ENCODE results near the gene EEF1A2. TPM values are rescaled to one million over a fixed set of nuclear protein-coding genes. Genes with fewer than 3 reads are reported as not detected.
A peak's percentile ranks its signal among the peaks of the same experiment; 100 is the strongest.

The EEF1A2 gene
- total and polyA plus RNA-seq, 2 of the 4 experiments (the other 2 are of a cell fraction), result 1.3 to 4.6 TPM

- dilution Hi-C loops (cut with HindIII; ENCODE audit: low sequenced_read_pairs, unreplicated experiment) (no loop called here), intact Hi-C loops (cut with micrococcal nuclease) (no loop called here), in situ Hi-C loops (cut with MboI; ENCODE audit: low sequenced_read_pairs) (no loop called here)
- BruUV-seq (replicated peaks), result no TSS peak
- Histone ChIP-seq H3K4me2 (ENCODE audit: low read depth, low read length) (no peak overlapping the region), H2AK5ac (ENCODE audit: low read depth, low read length) (no peak overlapping the region; the same call in 1 of the 2 replicates), H3K27ac (ENCODE audit: insufficient read depth, low read length) (no peak overlapping the region), H3K79me1 (ENCODE audit: low read depth in 1 of 2, low read length in 2 of 2) (no peaks in the 10 kb centered on the region), H3K4me3 (ENCODE audit: insufficient read depth, low read depth, low read length) (no peak overlapping the region), H4K91ac (ENCODE audit: insufficient read depth, low read depth, low read length) (no peak overlapping the region), H4K8ac (ENCODE audit: low read depth in 2 of 2, low read length in 2 of 2) (no peak overlapping the region), H3K4me1 (ENCODE audit: control insufficient read depth, insufficient read depth, low read length) (0 out of 2 replicates have a peak, but pooled peaks cover 3% of the 10 kb centered on the region), H3K9me1 (ENCODE audit: insufficient read depth, low read length) (no peaks in the 10 kb centered on the region), H2BK15ac (ENCODE audit: low read depth, low read length) (no peak overlapping the region), H3K18ac (ENCODE audit: low read depth, low read length) (no peak overlapping the region), H2BK5ac (ENCODE audit: low read depth, low read length, poor library complexity, severe bottlenecking) (no peak overlapping the region), H3K27me3 (ENCODE audit: control insufficient read depth, insufficient read depth, low read length) (peaks cover 19% of the 10 kb centered on the region), H3K56ac (ENCODE audit: extremely low read depth, insufficient read depth, low read length) (no peak overlapping the region), H2BK20ac (ENCODE audit: low read depth, low read length) (no peak overlapping the region), H4K5ac (ENCODE audit: low read depth, low read length) (no peak overlapping the region), H3K9ac (ENCODE audit: low read depth, low read length) (no peak overlapping the region), H3K9me3 (ENCODE audit: control insufficient read depth, insufficient read depth, low read length) (no peaks in the 10 kb centered on the region), H2AK9ac (replicated peaks; ENCODE audit: low read depth, low read length, poor library complexity) (no peak overlapping the region), H3K4ac (ENCODE audit: low read depth, low read length) (no peak overlapping the region), H3K14ac (replicated peaks; ENCODE audit: low read depth, low read length) (no peak overlapping the region), H4K20me1 (ENCODE audit: insufficient read depth, low read length) (peaks cover 4% of the 10 kb centered on the region), H3K36me3 (ENCODE audit: control insufficient read depth, insufficient read depth, low read length) (no peaks in the 10 kb centered on the region), H2BK120ac (ENCODE audit: low read depth, low read length) (no peak overlapping the region), H2AFZ (replicated peaks; ENCODE audit: low read length, poor library complexity) (peak overlapping the region; percentile 75), H3K23ac (ENCODE audit: low read depth, low read length) (no peak overlapping the region)
- ChIA-PET CTCF (interaction anchor here (0.9 kb wide), 1 partner anchor 24 kb away, joined by 4 read pairs; no protein-coding TSS in a partner anchor), POLR2A (ENCODE audit: unreplicated experiment) (interaction anchor here (0.8 kb wide), 1 partner anchor 24 kb away, joined by 3 read pairs; the partner anchor contains the start of gene PPDPF)
- ATAC-seq (ENCODE audit: low read depth), result no peak
- DNase-seq, result no peak
- 100% methylated on average over 5 of the region's 20 CpGs; no CpG with 5 or more reads in 1 of the 2 experiments for WGBS, 2 experiments (ENCODE audit: extremely low coverage in 2 of 2, insufficient read length in 1 of 2)
- TF ChIP-seq RCOR1 (IDR thresholded peaks at IDR 0.05; ENCODE audit: insufficient replicate concordance, low read length), result no peak
- TF ChIP-seq, protein P1, sequence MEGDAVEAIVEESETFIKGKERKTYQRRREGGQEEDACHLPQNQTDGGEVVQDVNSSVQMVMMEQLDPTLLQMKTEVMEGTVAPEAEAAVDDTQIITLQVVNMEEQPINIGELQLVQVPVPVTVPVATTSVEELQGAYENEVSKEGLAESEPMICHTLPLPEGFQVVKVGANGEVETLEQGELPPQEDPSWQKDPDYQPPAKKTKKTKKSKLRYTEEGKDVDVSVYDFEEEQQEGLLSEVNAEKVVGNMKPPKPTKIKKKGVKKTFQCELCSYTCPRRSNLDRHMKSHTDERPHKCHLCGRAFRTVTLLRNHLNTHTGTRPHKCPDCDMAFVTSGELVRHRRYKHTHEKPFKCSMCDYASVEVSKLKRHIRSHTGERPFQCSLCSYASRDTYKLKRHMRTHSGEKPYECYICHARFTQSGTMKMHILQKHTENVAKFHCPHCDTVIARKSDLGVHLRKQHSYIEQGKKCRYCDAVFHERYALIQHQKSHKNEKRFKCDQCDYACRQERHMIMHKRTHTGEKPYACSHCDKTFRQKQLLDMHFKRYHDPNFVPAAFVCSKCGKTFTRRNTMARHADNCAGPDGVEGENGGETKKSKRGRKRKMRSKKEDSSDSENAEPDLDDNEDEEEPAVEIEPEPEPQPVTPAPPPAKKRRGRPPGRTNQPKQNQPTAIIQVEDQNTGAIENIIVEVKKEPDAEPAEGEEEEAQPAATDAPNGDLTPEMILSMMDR (conservative IDR thresholded peaks at IDR 0.05; ENCODE audit: low read depth, low read length), result no peak
- no peak for TF ChIP-seq BHLHE40 (IDR thresholded peaks at IDR 0.05; ENCODE audit: low read depth, low read length)
- TF ChIP-seq MAFK (IDR thresholded peaks at IDR 0.05; ENCODE audit: low read depth, low read length), result no peak
- TF ChIP-seq USF2 (IDR thresholded peaks at IDR 0.05; ENCODE audit: low read depth, low read length), result no peak
- TF ChIP-seq FOS (IDR thresholded peaks at IDR 0.05; ENCODE audit: low read depth, low read length), result no peak
- no peak for TF ChIP-seq CEBPB (IDR thresholded peaks at IDR 0.05; ENCODE audit: low read depth, low read length)
- TF ChIP-seq RFX5 (IDR thresholded peaks at IDR 0.05; ENCODE audit: low read depth, low read length), result no peak
- no peak for TF ChIP-seq SMC3 (IDR thresholded peaks at IDR 0.05; ENCODE audit: low read depth, low read length)
- TF ChIP-seq POLR2A (IDR thresholded peaks at IDR 0.05; ENCODE audit: low read depth, low read length), result no peak
- TF ChIP-seq ELK1 (IDR thresholded peaks at IDR 0.05; ENCODE audit: borderline replicate concordance, low read depth, low read length), result no peak
- no peak for TF ChIP-seq MXI1 (IDR thresholded peaks at IDR 0.05; ENCODE audit: borderline replicate concordance, low read depth, low read length)
- TF ChIP-seq CHD1 (IDR thresholded peaks at IDR 0.05; ENCODE audit: low read depth, low read length), result no peak
- no peak for TF ChIP-seq MAZ (IDR thresholded peaks at IDR 0.05; ENCODE audit: borderline replicate concordance, low read depth, low read length)
- TF ChIP-seq RAD21 (IDR thresholded peaks at IDR 0.05; ENCODE audit: low read length), result no peak
Observed at GRCh38 chr20:63497138-63497945, 1.5 kb downstream of the EEF1A2 start.

Measured in IMR-90 (cell line).